GM21367 (cell line): ENCODE data around the gene MMP10.

ENCODE experiments used
- ATAC-seq: cut with Tn5 transposase; IDR thresholded peaks from one replicate; pipeline ENCODE4 v1.9.1; 2021; ENCODE audit not compliant: unreplicated experiment

MMP10 gene

GRCh38 chr11:102729849-102730815 lies 50.3 kb downstream of the MMP10 start:
- no peak for ATAC-seq

GRCh38 chr11:102727890-102728289 lies 52.5 kb downstream of the MMP10 start:
- ATAC-seq, result no peak

GRCh38 chr11:102724904-102725500 lies 55.4 kb downstream of the MMP10 start, which contains the start of gene MMP8:
Gene MMP8 (minus strand): TSS chr11:102724954. CDS start chr11:102724855, 99 bp downstream.
- no peak for ATAC-seq

- no peak for ATAC-seq
Measured at GRCh38 chr11:102722821-102723220, 57.6 kb downstream of the MMP10 start.
